K562 (cell line): ENCODE results near the gene RPL27.

Experiments
- CTBP1 ChIP-seq: fragments of 450-650 bp; IDR thresholded peaks from 2 replicates; pipeline ENCODE4 v1.6.1; 2016; ENCODE audit warnings: borderline replicate concordance
- RNF2 ChIP-seq: sonication (generic); IDR thresholded peaks from 2 replicates; pipeline ENCODE4 v1.6.1; 2016
- ZNF140 ChIP-seq: fragments of 250-450 bp; sonication (Bioruptor Pico); IDR thresholded peaks from 2 replicates; pipeline ENCODE4 v1.8.0; 2021; ENCODE audit warnings: moderate library complexity, mild to moderate bottlenecking, inconsistent platforms
- ZNF699 ChIP-seq: fragments of 250-450 bp; sonication (Bioruptor Pico); IDR thresholded peaks from 2 replicates; pipeline ENCODE4 v1.8.0; 2021; ENCODE audit warnings: mild to moderate bottlenecking, moderate library complexity; ENCODE audit not compliant: insufficient replicate concordance

DNA sequence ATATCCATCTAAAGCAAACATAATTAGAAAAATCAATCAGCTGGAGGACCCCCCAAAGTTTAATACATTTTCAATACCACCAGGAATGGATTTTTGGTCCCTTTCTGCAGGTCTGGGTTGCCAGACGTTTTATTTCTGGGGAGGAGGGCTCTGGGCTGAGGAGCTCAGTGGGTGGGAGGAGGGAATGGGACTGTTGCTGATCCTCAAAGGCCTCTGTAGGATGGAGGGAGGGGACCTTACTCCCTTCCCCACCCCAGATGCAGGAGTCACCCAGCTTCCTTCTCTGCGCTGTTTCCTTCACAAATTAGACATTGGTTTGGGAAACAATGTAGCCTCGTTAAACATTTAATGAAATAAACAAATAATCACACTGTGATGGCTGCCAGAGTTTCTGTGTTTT lies 33.4 kb downstream of the RPL27 start:
- TF ChIP-seq ZNF140 (CRISPR knock-in tag) (no peak), CTBP1 (no peak), RNF2 (no peak), ZNF699 (CRISPR knock-in tag) (no peak)
